Activated CD4-positive, alpha-beta T cell treated with anti-CD3 and anti-CD28 coated beads, Interleukin-2, amount 10 ng/mL, durations not matched to agents 7 days and 5 days (primary cell): ENCODE data around the gene ARPIN. TPM values are rescaled to one million over a fixed set of nuclear protein-coding genes. Genes with fewer than 3 reads are reported as not detected.
"Not testable (repeated sequence)": the region's sequence is repeated elsewhere in the genome, so short reads cannot be mapped to it uniquely, and the experiment has no call there.

ENCODE experiments used
- CTCF ChIA-PET: fragments of 350-600 bp; sonication (Branson Sonifier 250); formaldehyde crosslinking; loops from one replicate; lab custom pipeline; 2021; ENCODE audit warnings: antibody characterized with exemption; lab: Charles Lee
- POLR2A ChIA-PET: fragments of 350-600 bp; sonication (Branson Sonifier 250); formaldehyde crosslinking; loops from one replicate; lab custom pipeline; 2021; ENCODE audit warnings: antibody characterized with exemption; lab: Charles Lee
- DNase-seq: peaks from one replicate; pipeline ENCODE4 v3.0.0-alpha.2; 2020
- H3K27ac Mint-ChIP-seq: one replicate; pipeline ENCODE4 v1.8.0; 2021; ENCODE audit warnings: mild to moderate bottlenecking, moderate library complexity, mixed read lengths
- H3K27me3 Mint-ChIP-seq: one replicate; pipeline ENCODE4 v1.8.0; 2021; ENCODE audit warnings: mixed read lengths
- H3K36me3 Mint-ChIP-seq: one replicate; pipeline ENCODE4 v1.8.0; 2021; ENCODE audit warnings: low read depth, mixed read lengths
- H3K4me1 Mint-ChIP-seq: one replicate; pipeline ENCODE4 v1.8.0; 2021; ENCODE audit warnings: mixed read lengths
- H3K4me3 Mint-ChIP-seq: one replicate; pipeline ENCODE4 v1.8.0; 2021; ENCODE audit warnings: mild to moderate bottlenecking, moderate library complexity, mixed read lengths
- H3K9me3 Mint-ChIP-seq: one replicate; pipeline ENCODE4 v1.8.0; 2021; ENCODE audit warnings: mixed read lengths
- total RNA-seq, 2 experiments: library from RNA; stranded (reverse); gene quantifications; one replicate each; pipeline ENCODE4 v1.2.3, GENCODE V29; 2021

The ARPIN gene
- total RNA-seq, 2 experiments from 2014 or later, result not detected

DNA sequence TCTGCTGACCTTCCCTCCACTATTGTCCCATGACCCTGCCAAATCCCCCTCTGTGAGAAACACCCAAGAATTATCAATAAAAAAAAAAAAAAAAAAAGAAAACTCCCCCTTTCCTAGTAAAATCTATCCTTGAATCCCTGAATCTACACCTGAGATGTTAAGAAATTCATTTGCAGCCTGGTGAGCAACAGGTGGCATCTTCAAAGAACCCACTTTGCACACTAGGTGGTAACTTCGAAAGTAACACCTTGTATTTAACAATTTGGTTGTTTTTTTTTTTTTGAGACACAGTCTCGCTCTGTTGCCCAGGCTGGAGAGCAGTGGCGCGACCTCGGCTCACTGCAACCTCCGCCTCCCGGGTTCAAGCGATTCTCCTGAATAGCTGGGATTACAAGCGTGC lies 43.3 kb downstream of the ARPIN start:
- H3K27me3 Mint-ChIP-seq, CTCF ChIA-PET, H3K9me3 Mint-ChIP-seq, POLR2A ChIA-PET, H3K4me3 Mint-ChIP-seq, H3K27ac Mint-ChIP-seq, DNase-seq, H3K4me1 Mint-ChIP-seq: not testable (repeated sequence)
- H3K36me3 Mint-ChIP-seq, result peaks cover 15% of the 10 kb centered on the region

DNA sequence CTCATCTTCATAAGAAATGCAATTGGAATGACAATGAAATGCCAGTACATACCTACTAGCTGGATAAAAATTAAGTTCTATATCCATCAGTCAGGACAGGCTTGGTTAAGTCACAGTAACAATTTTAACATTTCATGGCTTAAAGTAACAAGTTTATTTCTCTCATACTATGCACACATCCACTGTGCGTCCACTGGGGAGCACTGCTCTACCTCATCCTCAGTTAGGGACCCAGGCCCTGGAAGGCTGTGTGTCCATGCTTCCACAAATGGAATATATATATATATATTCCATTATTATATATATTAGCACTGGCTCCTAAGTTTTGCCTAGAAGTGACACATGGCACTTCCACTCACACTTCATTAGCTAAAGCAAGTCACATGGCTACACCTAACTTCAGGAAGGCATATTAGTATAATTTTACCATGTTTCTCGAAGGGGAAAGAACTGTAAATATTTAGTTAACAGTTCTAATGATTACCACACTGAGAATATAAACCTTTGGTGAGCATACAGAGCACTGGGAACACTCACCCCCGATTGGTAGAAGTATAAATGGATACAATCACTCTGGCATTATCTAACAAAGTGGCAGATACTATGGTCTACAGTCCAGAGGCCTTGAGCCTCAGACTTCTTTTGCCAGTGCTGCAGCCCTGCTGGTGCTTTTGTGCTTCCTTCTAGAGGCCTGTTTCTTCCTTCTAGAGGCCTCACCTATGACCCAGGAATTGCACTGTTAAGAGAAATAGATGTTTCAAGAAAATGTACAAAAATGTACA lies 47.6 kb downstream of the ARPIN start:
- ChIA-PET POLR2A (no interaction called here), CTCF (interaction anchor here (0.7 to 1.1 kb wide), 3 partner anchors 10 to 12 kb away, joined by 3 to 4 read pairs (median 3); no protein-coding TSS in a partner anchor)
- H3K27me3 Mint-ChIP-seq, result no peaks in the 10 kb centered on the region
- no peak overlapping the region for H3K4me3 Mint-ChIP-seq
- peaks cover 8% of the 10 kb centered on the region for H3K4me1 Mint-ChIP-seq
- H3K36me3 Mint-ChIP-seq, result peaks cover 10% of the 10 kb centered on the region
- H3K27ac Mint-ChIP-seq, result no peak overlapping the region
- no peaks in the 10 kb centered on the region for H3K9me3 Mint-ChIP-seq
- DNase-seq, result no peak

DNA sequence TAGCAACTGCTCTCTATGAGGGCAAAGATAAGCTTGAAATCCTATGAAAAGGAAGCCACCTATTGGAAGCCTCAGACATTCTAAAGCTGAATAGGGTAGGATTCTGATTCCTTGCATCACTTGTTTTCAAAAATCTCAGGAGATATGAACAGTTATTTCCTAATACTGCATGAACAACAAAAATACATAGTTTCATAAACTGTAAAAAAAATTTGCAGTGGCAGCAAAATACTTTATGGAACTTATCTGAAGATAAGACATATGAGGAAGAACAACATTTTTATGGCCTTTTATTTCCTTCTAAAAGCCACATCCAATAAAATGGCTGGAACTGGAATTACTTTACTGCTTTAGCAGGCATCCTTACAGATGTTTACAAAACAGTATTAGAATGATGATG lies 48.8 kb downstream of the ARPIN start:
- POLR2A ChIA-PET, result no interaction called here
- H3K36me3 Mint-ChIP-seq, result peaks cover 6% of the 10 kb centered on the region
- DNase-seq, result no peak
- H3K4me1 Mint-ChIP-seq, result peaks cover 11% of the 10 kb centered on the region
- H3K4me3 Mint-ChIP-seq, result no peak overlapping the region
- no peaks in the 10 kb centered on the region for H3K27me3 Mint-ChIP-seq
- H3K9me3 Mint-ChIP-seq, result no peaks in the 10 kb centered on the region
- H3K27ac Mint-ChIP-seq, result no peak overlapping the region
- CTCF ChIA-PET, result interaction anchor here (0.5 to 2.2 kb wide), 2 partner anchors 11 to 70 kb away, joined by 4 to 7 read pairs; no protein-coding TSS in a partner anchor

DNA sequence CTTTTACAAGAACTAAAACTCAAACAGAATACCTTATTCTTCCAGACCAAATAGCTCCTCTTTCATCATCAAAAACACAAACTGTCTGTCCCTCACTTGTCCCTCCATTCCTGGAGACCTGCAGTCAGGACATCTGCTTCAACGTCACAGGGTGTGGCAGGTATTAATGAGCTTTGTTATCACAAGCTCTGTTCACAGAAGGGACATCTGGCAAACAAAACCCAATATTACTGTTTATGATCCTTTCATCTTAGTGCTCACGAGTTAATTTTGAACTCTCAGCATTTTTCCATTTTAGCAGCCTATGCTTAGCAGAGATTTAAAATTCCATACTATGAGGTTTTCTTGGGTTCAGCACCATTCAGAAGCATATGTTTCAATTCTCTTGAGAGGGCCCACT lies 51.9 kb downstream of the ARPIN start:
- H3K9me3 Mint-ChIP-seq, result no peaks in the 10 kb centered on the region
- H3K4me1 Mint-ChIP-seq, result peaks cover 11% of the 10 kb centered on the region
- CTCF ChIA-PET, result interaction anchor here (0.8 to 1.4 kb wide), 3 partner anchors 13 to 40 kb away, joined by 4 to 6 read pairs (median 5); no protein-coding TSS in a partner anchor
- H3K27ac Mint-ChIP-seq, result no peak overlapping the region
- H3K27me3 Mint-ChIP-seq, result no peaks in the 10 kb centered on the region
- POLR2A ChIA-PET, result no interaction called here
- DNase-seq, result no peak
- H3K36me3 Mint-ChIP-seq, result peaks cover 6% of the 10 kb centered on the region
- no peak overlapping the region for H3K4me3 Mint-ChIP-seq

DNA sequence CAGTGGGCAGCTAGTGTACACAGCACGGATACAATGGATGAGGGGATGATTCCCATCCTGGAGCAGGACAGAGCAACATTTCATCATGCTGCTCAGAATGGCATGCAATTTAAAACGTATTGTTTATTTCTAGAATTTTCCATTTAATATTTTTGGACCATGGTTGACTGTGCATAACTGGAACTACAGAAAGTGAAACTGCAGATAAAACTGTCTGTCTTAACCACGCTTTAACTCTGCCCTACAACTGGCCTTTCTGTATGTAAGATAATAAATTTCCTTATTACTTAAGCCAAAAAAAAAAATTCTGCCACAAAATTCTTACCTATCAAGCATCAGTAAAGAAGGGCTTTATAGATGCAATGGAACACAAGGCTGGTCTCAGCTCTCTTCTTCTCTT lies 52.3 kb downstream of the ARPIN start:
- Mint-ChIP-seq H3K4me3 (no peak overlapping the region), H3K36me3 (peaks cover 8% of the 10 kb centered on the region), H3K27ac (no peak overlapping the region), H3K9me3 (no peaks in the 10 kb centered on the region), H3K4me1 (peaks cover 11% of the 10 kb centered on the region), H3K27me3 (no peaks in the 10 kb centered on the region)
- POLR2A ChIA-PET, result no interaction called here
- CTCF ChIA-PET, result interaction anchor here (0.8 to 1.4 kb wide), 3 partner anchors 12 to 39 kb away, joined by 4 to 6 read pairs (median 5); no protein-coding TSS in a partner anchor
- no peak for DNase-seq

DNA sequence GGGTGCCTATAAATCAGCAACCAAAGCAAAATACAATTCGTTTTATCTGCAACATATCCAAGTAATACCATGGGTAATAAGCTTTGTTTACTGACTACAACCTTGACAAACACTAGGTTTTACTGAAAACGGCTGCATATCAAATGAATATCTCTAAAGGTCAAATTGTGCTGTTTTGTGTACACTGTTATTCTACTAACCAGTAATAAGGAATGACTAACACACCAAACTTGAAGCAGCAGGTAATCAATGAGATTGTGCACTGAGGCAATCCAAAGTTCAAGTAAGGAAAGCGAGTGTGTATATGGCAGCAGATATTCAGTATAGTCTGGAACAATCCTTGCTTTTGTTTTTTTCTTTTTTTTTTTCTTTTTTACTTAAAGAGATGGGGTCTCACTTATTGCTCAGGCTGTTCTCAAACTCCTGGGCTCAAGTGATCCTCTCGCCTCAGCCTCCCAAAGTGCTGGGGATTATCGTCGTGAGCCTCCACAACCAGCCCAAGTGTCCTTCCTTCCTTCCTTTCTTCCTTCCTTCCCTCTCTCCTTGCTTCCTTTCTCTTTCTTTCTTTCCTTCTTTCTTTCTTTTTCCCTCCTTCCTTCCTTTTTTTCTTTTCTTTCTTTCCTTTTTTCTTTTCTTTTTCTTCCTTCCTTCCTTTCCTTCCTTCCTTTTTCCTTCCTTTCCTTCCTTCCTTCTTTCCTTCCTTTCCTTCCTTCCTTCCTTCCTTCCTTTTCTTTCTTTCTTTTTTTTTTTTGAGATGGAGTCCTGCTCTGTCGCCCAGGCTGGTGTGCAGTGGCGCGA lies 53.9 kb downstream of the ARPIN start:
- H3K27ac Mint-ChIP-seq, result no peak overlapping the region

DNA sequence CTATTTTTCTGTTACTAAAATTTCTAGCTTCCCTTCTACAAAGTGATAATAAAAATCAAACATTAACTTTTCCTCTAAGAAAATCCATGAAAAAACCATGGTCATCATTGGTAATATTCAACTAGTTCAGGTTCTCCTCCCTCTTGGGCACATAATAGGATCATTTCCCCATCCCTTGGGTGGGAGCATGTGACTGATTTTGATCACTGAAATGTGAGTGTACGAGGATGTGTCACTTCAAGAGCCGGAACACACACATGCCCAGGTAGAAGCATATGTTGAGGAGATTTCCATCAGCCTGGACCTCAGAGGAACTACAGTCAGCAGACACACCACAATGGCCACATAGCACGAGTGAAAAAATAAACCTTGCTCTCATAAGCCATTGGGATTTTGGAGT lies 55.1 kb downstream of the ARPIN start:
- Mint-ChIP-seq H3K9me3 (no peaks in the 10 kb centered on the region), H3K4me3 (no peak overlapping the region), H3K36me3 (peaks cover 8% of the 10 kb centered on the region), H3K27me3 (no peaks in the 10 kb centered on the region), H3K27ac (no peak overlapping the region), H3K4me1 (peaks cover 12% of the 10 kb centered on the region)
- ChIA-PET CTCF (interaction anchor here (0.6 kb wide), 1 partner anchor 64 kb away, joined by 3 read pairs; no protein-coding TSS in a partner anchor), POLR2A (no interaction called here)
- no peak for DNase-seq

More for the DNA sequence above, 53.9 kb downstream of the ARPIN start:
- CTCF ChIA-PET, result no interaction called here
- Mint-ChIP-seq H3K9me3 (no peaks in the 10 kb centered on the region), H3K36me3 (peaks cover 8% of the 10 kb centered on the region), H3K27me3 (no peaks in the 10 kb centered on the region), H3K4me1 (peaks cover 11% of the 10 kb centered on the region), H3K4me3 (no peak overlapping the region)
- DNase-seq, result no peak
- POLR2A ChIA-PET, result no interaction called here

DNA sequence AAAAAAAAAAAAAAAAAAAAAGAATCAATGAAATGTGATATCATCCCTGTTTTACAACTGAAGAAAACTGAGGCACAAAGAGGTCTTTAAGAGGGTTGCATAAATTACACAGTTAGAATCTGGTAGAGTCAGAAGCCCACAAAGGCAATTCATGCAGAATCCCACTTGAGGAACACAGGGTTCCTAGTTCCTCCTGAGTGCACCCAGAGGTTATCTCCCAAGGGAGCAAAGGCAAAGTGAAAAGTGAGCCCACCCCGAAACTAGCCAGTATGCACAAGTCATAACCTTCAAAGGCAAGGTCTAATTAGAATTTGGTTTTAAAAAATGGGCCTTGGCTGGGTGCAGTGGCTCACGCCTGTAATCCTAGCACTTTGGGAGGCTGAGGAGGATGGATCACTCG lies 56.8 kb downstream of the ARPIN start:
- peaks cover 14% of the 10 kb centered on the region for H3K36me3 Mint-ChIP-seq
- H3K27me3 Mint-ChIP-seq, result no peaks in the 10 kb centered on the region
- no peak for DNase-seq
- no peak overlapping the region for H3K4me3 Mint-ChIP-seq
- ChIA-PET POLR2A (no interaction called here), CTCF (no interaction called here)
- peaks cover 19% of the 10 kb centered on the region for H3K4me1 Mint-ChIP-seq
- H3K27ac Mint-ChIP-seq, result no peak overlapping the region
- no peaks in the 10 kb centered on the region for H3K9me3 Mint-ChIP-seq

DNA sequence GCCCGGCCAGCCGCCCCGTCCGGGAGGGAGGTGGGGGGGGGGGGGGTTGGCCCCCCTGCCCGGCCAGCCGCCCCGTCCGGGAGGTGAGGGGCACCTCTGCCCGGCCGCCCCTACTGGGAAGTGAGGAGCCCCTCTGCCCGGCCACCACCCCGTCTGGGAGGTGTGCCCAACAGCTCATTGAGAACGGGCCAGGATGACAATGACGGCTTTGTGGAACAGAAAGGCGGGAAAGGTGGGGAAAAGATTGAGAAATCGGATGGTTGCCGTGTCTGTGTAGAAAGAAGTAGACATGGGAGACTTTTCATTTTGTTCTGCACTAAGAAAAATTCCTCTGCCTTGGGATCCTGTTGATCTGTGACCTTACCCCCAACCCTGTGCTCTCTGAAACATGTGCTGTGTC lies 57.9 kb downstream of the ARPIN start:
- H3K9me3 Mint-ChIP-seq, H3K27ac Mint-ChIP-seq, H3K4me1 Mint-ChIP-seq, CTCF ChIA-PET, H3K4me3 Mint-ChIP-seq, DNase-seq, H3K27me3 Mint-ChIP-seq, POLR2A ChIA-PET: not testable (repeated sequence)
- peaks cover 15% of the 10 kb centered on the region for H3K36me3 Mint-ChIP-seq

DNA sequence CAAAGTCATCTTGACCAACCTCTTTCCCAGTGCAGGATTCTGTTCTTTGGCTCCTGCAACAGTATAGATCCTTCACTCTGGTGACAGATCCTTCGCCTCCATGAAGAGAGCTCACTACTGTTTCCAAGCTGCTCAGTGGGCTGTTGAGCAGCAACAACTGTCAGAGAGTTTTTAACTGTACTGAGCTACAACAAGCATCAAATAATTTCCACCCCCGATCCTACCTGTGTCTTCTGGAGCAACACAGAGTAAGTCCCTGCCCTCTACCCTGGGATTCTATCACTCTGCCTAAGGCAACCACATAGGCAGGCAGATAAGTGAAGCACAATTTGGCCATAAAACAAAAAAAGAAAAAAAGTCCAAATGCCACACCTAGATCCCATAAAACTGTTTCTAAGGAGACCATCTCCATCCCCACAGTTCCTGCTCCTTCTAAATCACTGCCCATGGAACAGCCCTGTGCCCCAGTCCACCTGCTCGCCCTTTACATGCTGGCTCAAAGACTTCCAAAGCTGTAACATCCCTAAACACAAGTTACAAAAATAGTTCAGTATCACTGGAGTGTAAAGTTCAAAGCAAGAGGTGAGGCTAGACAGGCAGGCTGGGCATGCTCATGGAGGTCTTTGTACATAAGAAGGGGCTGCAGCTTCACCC lies 60.3 kb downstream of the ARPIN start:
- Mint-ChIP-seq H3K36me3 (peaks cover 18% of the 10 kb centered on the region), H3K4me1 (peaks cover 9% of the 10 kb centered on the region), H3K27ac (no peak overlapping the region), H3K4me3 (no peak overlapping the region), H3K9me3 (no peaks in the 10 kb centered on the region), H3K27me3 (no peaks in the 10 kb centered on the region)
- ChIA-PET POLR2A (no interaction called here), CTCF (interaction anchor here (0.6 kb wide), 1 partner anchor 225 kb away, joined by 5 read pairs; no protein-coding TSS in a partner anchor)
- DNase-seq, result no peak

DNA sequence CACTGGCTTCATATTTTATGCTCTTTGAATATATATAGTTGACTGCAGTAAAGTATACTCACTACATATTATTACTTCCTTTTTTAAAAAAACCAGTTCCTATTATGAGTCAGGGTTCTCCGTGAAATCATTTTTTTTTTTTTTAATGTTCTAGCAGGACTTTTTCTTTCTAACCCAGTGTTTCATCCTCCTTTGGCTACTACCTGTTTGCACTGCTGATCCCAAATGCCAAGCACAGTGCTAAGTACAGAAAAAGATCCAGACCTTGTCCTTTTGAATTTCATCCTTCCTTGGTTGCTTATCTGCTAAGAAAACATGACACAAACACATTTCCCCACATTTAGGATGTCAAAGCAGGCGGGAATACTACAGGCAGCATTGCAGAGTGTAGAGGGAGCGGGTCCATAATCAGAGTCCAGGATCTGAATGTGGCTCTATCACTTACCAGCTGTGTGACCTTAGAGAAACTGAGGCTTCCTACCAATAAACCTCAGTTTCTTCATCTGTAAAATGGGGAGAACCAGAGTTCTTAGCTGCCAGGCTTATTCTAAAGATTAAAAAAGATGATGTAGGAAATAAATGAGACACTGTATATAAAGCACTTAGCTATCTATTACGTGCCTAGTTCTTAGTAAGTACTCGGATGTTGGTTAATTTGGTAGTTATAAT lies 60.9 kb downstream of the ARPIN start:
- H3K9me3 Mint-ChIP-seq, result no peaks in the 10 kb centered on the region
- POLR2A ChIA-PET, result no interaction called here
- no peaks in the 10 kb centered on the region for H3K27me3 Mint-ChIP-seq
- CTCF ChIA-PET, result no interaction called here
- no peak overlapping the region for H3K27ac Mint-ChIP-seq
- H3K4me1 Mint-ChIP-seq, result peaks cover 9% of the 10 kb centered on the region
- peaks cover 18% of the 10 kb centered on the region for H3K36me3 Mint-ChIP-seq
- DNase-seq, result no peak
- H3K4me3 Mint-ChIP-seq, result no peak overlapping the region

DNA sequence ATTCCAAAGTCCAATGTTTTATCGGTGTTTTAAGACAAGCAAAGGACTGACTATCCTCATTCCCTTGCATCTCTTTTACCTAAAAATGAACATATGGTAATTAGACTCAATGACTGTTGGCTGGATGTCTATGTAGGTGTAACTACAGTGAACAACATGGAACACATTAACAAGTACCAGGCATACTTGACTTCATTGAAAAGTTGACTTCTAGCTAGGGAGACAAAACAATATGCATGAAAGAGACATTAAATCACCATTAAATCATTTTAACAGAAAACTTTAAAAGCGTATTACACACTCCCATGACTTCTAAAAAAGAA lies 63.8 kb downstream of the ARPIN start:
- peaks cover 16% of the 10 kb centered on the region for H3K36me3 Mint-ChIP-seq
- DNase-seq, result no peak
- no peak overlapping the region for H3K27ac Mint-ChIP-seq
- ChIA-PET POLR2A (no interaction called here), CTCF (interaction anchor here (1.4 kb wide), 1 partner anchor 12 kb away, joined by 5 read pairs; no protein-coding TSS in a partner anchor)
- no peaks in the 10 kb centered on the region for H3K27me3 Mint-ChIP-seq
- no peak overlapping the region for H3K4me3 Mint-ChIP-seq
- H3K9me3 Mint-ChIP-seq, result no peaks in the 10 kb centered on the region
- peaks cover 15% of the 10 kb centered on the region for H3K4me1 Mint-ChIP-seq
